Measurements from ENCODE around the gene NPRL2.

Gene NPRL2

DNA sequence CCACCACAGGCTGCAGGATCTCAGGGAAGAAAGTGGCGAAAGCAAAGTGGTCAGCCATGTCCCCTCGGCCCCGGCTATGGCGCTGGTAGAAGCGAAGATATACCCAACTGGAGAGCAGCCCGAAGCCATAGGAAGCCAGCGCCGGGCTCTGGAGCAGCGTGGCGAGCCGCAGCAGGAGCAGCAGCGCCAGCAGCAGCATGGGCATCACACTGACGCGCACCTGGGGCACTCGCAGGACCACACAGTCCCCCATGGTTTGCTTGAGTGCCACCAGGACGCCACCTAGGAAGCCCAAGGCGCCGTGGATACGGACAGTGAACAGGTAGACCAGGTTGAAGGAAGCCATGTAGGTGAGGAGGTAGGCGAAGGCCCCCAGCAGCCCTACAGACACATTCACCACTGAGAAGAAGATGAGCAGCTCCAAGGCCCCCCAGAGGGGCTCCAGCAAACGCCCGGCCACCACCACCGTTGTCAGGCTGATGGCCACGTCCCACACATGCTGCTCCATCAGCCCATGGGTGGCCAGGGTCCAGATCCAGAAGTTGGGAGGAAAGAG is 7.9 kb upstream of the NPRL2 start:
- CTCF ChIA-PET, result interaction anchor here (2.8 kb wide), 1 partner anchor 184 kb away, joined by 8 read pairs; no protein-coding TSS in a partner anchor
- TF ChIP-seq, protein P1, sequence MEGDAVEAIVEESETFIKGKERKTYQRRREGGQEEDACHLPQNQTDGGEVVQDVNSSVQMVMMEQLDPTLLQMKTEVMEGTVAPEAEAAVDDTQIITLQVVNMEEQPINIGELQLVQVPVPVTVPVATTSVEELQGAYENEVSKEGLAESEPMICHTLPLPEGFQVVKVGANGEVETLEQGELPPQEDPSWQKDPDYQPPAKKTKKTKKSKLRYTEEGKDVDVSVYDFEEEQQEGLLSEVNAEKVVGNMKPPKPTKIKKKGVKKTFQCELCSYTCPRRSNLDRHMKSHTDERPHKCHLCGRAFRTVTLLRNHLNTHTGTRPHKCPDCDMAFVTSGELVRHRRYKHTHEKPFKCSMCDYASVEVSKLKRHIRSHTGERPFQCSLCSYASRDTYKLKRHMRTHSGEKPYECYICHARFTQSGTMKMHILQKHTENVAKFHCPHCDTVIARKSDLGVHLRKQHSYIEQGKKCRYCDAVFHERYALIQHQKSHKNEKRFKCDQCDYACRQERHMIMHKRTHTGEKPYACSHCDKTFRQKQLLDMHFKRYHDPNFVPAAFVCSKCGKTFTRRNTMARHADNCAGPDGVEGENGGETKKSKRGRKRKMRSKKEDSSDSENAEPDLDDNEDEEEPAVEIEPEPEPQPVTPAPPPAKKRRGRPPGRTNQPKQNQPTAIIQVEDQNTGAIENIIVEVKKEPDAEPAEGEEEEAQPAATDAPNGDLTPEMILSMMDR (IDR thresholded peaks at IDR 0.05; ENCODE audit: control extremely low read depth, extremely low read depth, low read depth, missing control alignments), result no peak
- DNase-seq (ENCODE audit: extremely low spot score), result no peak
- POLR2A ChIA-PET, result no interaction called here

- ChIA-PET CTCF (interaction anchor here (0.7 to 2.8 kb wide), 4 partner anchors 15 to 185 kb away, joined by 3 to 8 read pairs (median 4); partner anchors contain the start of gene TUSC2), POLR2A (no interaction called here)
- TF ChIP-seq, protein P1 (IDR thresholded peaks at IDR 0.05; ENCODE audit: control extremely low read depth, extremely low read depth, low read depth, missing control alignments), result no peak
- no peak for DNase-seq (ENCODE audit: extremely low spot score)
These were observed 6.9 kb upstream of the NPRL2 start for GRCh38 chr3:50357481-50357880.

DNA sequence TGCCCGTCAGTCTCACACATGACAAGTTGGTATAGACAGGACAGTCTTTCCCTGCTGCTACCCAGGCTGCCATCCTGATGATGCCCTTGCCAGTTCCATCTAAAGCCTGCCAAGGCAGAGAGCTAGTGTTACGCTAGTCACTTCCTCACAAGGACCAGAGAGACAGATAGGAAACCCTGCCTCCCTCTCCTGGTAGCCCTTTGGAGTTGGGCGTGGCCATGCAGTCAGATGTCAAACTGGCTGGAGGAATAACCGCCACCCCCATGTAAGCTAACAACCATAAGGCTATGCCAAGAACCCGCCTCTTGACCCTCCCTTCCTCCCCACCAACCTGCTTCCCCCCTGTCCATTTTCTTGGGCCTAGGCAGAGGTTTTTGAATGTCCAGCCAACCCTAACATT is 6.0 kb upstream of the NPRL2 start:
- POLR2A ChIA-PET, result interaction anchor here (0.7 kb wide), 1 partner anchor 57 kb away, joined by 5 read pairs; the partner anchor contains the start of genes HYAL3 and NAA80
- DNase-seq (ENCODE audit: extremely low spot score), result no peak
- CTCF ChIA-PET, result interaction anchor here (1.0 to 2.8 kb wide), 4 partner anchors 11 to 186 kb away, joined by 3 to 8 read pairs (median 4); no protein-coding TSS in a partner anchor
- TF ChIP-seq, protein P1 (IDR thresholded peaks at IDR 0.05; ENCODE audit: control extremely low read depth, extremely low read depth, low read depth, missing control alignments), result no peak

DNA sequence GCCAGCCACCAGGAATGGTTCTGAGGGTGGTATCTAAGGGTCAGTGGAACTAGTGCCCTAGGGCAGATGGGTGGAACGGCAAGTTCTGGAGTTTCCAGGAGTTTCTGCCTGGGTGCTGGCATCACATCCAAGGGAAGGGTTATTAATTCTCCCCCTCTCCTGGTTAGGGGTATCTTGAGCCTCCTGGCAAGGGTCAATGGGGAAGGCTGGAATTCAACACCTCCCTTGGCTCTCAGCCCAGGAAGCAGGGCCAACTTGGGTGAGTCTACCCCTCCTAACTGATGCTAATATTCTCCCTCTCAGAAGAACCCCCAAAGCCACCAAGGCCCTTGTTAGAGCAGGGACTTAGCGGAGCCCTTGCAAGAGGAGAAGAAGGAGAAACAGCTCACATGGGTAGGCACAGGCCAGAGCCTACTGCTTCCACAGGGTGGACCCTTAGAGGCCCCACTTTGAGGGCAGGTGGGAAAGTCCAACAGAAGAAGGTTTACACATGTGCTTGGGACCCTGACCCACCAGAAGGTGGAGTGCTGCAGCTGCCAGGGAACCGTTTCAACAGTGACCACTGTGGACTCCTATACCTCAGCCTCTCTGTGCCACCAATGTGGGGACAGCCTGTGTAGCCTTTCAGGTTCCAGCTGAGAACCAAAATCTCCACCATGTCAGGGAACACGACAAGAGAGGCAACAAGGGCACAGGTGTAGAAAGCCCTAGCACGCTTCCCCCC is 5.4 kb upstream of the NPRL2 start:
- TF ChIP-seq, protein P1 (IDR thresholded peaks at IDR 0.05; ENCODE audit: control extremely low read depth, extremely low read depth, low read depth, missing control alignments), result peak; percentile 23
- no peak for DNase-seq (ENCODE audit: extremely low spot score)
- ChIA-PET POLR2A (interaction anchor here (0.6 to 0.7 kb wide), 2 partner anchors 56 to 1165 kb away, joined by 3 to 5 read pairs; partner anchors contain the start of genes HYAL3 and NAA80), CTCF (interaction anchor here (0.6 to 2.8 kb wide), 4 partner anchors 11 to 187 kb away, joined by 3 to 8 read pairs (median 4); no protein-coding TSS in a partner anchor)

GRCh38 chr3:50354850-50355249 is 4.3 kb upstream of the NPRL2 start:
- CTCF ChIA-PET, result interaction anchor here (1.0 to 2.9 kb wide), 3 partner anchors 10 to 188 kb away, joined by 3 to 10 read pairs (median 3); partner anchors contain the start of genes RASSF1 and ZMYND10
- TF ChIP-seq, protein P1 (IDR thresholded peaks at IDR 0.05; ENCODE audit: control extremely low read depth, extremely low read depth, low read depth, missing control alignments), result no peak
- DNase-seq (ENCODE audit: extremely low spot score), result no peak
- POLR2A ChIA-PET, result no interaction called here

DNA sequence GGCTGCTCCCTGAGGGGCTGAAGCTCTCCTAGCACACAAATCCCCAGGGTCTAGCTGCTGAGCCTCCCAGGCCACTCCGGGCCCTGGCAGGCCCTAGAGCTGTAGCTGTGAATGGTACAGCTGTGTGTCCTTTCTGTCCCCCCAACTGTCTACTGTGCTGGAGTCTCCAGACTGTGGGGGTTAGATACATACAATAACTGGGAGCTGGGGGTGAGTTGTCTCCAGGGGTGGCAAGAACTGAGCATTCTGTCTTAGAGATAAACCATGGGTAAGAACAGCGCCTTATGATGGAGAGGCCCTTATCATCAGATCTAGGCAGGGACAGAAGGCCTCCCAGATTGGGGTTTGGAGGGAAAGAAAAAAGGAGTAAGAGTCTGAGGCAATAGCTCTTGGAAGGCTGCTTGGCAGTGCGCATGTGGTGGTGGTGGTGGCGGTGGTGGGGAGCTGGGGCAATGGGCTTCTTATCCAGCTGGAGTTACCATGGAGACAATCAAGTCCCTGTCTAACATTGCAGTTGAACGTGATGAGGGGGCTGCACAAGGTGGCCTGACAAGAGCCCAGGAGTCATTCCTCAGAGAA is 3.7 kb upstream of the NPRL2 start:
- POLR2A ChIA-PET, result interaction anchor here (1.2 kb wide), 1 partner anchor 215 kb away, joined by 3 read pairs; no protein-coding TSS in a partner anchor
- CTCF ChIA-PET, result interaction anchor here (1.0 to 2.9 kb wide), 8 partner anchors 9 to 214 kb away, joined by 3 to 10 read pairs (median 3); partner anchors contain the start of genes C3orf18, RASSF1 and ZMYND10
- no peak for DNase-seq (ENCODE audit: extremely low spot score)
- TF ChIP-seq, protein P1 (IDR thresholded peaks at IDR 0.05; ENCODE audit: control extremely low read depth, extremely low read depth, low read depth, missing control alignments), result no peak

Data from GM10248 (cell line).